HCT116 (cell line): ENCODE data around the gene FAM13A. TPM values are rescaled to one million over a fixed set of nuclear protein-coding genes. Genes with fewer than 3 reads are reported as not detected.

ENCODE experiments used
- ATAC-seq: fragments of 200-7000 bp; cut with Tn5 transposase; 2 replicates; pipeline ENCODE4 v1.9.1; 2020; ENCODE audit warnings: mild to moderate bottlenecking, moderate library complexity
- BruUV-seq: library from RNA; stranded (reverse); fragments of 400-500 nt; replicated peaks from 2 replicates; lab custom pipeline; 2021; lab: Mats Ljungman, UMichigan
- CTCF ChIA-PET: fragments of 300-600 bp; sonication (Branson Sonifier 250); formaldehyde crosslinking; loops from one replicate; lab custom pipeline; 2021; ENCODE audit warnings: antibody characterized with exemption; lab: Charles Lee
- POLR2A ChIA-PET: fragments of 300-600, 350-600 bp; sonication (Branson Sonifier 250); formaldehyde crosslinking; loops from one replicate; lab custom pipeline; 2021; ENCODE audit warnings: antibody characterized with exemption; lab: Charles Lee
- RAD21 ChIA-PET, 2 experiments: fragments of 300-600 bp; sonication (Branson Sonifier 250); formaldehyde crosslinking; loops; one replicate each; lab custom pipeline; 2023; ENCODE audit warnings: low total read pairs in 2 of 2; ENCODE audit not compliant: uncharacterized antibody in 2 of 2, unreplicated experiment in 2 of 2, low non-redundant PET in 1 of 2; lab: Charles Lee
- DNase-seq: peaks from one replicate; pipeline ENCODE4 v3.0.0-alpha.2; 2010; ENCODE audit warnings: low read depth, low spot score
- H2AFZ ChIP-seq: fragments of 200-600 bp; shearing (Covaris generic), sonication (generic); 2 replicates; pipeline ENCODE4 v1.6.1; 2017; ENCODE audit warnings: low read depth, mixed run types, mixed read lengths, antibody characterized with exemption, low read length; ENCODE audit not compliant: poor library complexity, severe bottlenecking
- H3K27ac ChIP-seq: 2 replicates; pipeline ENCODE4 v1.5.1; 2012; ENCODE audit warnings: low read depth, low read length
- H3K27me3 ChIP-seq: fragments of 200-600 bp; sonication (generic); 2 replicates; pipeline ENCODE4 v1.6.1; 2016; ENCODE audit warnings: mixed run types, low read length, mixed read lengths; ENCODE audit not compliant: insufficient read depth
- H3K36me3 ChIP-seq, 2 experiments: fragments of 200-500 bp in 1 of 2; fragments of 200-600 bp in 1 of 2; sonication (Bioruptor generic) in 1 of 2; sonication (generic) in 1 of 2; 2 replicates each; pipeline versions ENCODE4 v1.5.1 to v1.6.1; 2014 to 2016; ENCODE audit warnings: low read length in 2 of 2, inconsistent platforms in 1 of 2, mixed read lengths in 1 of 2, mixed run types in 1 of 2; ENCODE audit not compliant: insufficient read depth in 2 of 2, control insufficient read depth in 1 of 2
- H3K4me1 ChIP-seq, 2 experiments: fragments of 200-600 bp in 1 of 2; sonication (generic) in 1 of 2; 2 replicates each; pipeline versions ENCODE4 v1.5.1 to v1.6.1; 2012 to 2017; ENCODE audit warnings: low read length in 2 of 2, inconsistent platforms in 1 of 2, mild to moderate bottlenecking in 1 of 2, mixed read lengths in 1 of 2, mixed run types in 1 of 2, moderate library complexity in 1 of 2; ENCODE audit not compliant: insufficient read depth in 2 of 2, control insufficient read depth in 1 of 2
- H3K4me2 ChIP-seq: fragments of 200-600 bp; sonication (generic); 2 replicates; pipeline ENCODE4 v1.6.1; 2017; ENCODE audit warnings: mixed run types, low read length, mixed read lengths
- H3K4me3 ChIP-seq, 2 experiments: fragments of 200-600 bp in 1 of 2; sonication (generic) in 1 of 2; replicated peaks in 1 of 2; 2 replicates each; pipeline ENCODE4 v1.5.1; 2011 to 2016; ENCODE audit warnings: low read length in 2 of 2, control low read depth in 1 of 2, low read depth in 1 of 2, mild to moderate bottlenecking in 1 of 2, mixed read lengths in 1 of 2, mixed run types in 1 of 2
- H3K79me2 ChIP-seq: fragments of 200-600 bp; sonication (generic); 2 replicates; pipeline ENCODE4 v1.6.1; 2017; ENCODE audit warnings: mild to moderate bottlenecking, mixed run types, low read length, moderate library complexity, mixed read lengths; ENCODE audit not compliant: insufficient read depth
- H3K9ac ChIP-seq: fragments of 200-600 bp; sonication (generic); 2 replicates; pipeline ENCODE4 v1.6.1; 2016; ENCODE audit warnings: low read length, mixed read lengths
- H3K9me2 ChIP-seq: fragments of 200-600 bp; sonication (generic), shearing (Covaris generic); 2 replicates; pipeline ENCODE4 v1.6.1; 2017; ENCODE audit warnings: mixed run types, mild to moderate bottlenecking, moderate library complexity; ENCODE audit not compliant: insufficient read depth
- H3K9me3 ChIP-seq, 2 experiments: fragments of 200-500 bp in 1 of 2; fragments of 200-600 bp in 1 of 2; sonication (Bioruptor generic) in 1 of 2; sonication (generic) in 1 of 2; 2 replicates each; pipeline ENCODE4 v1.6.1; 2014 to 2017; ENCODE audit warnings: low read length in 2 of 2, mixed read lengths in 2 of 2, inconsistent platforms in 1 of 2, low read depth in 1 of 2, mild to moderate bottlenecking in 1 of 2, mixed run types in 1 of 2, moderate library complexity in 1 of 2; ENCODE audit not compliant: control insufficient read depth in 1 of 2, insufficient read depth in 1 of 2
- H4K20me1 ChIP-seq: fragments of 200-600 bp; sonication (generic), shearing (Covaris generic); 2 replicates; pipeline ENCODE4 v1.6.1; 2017; ENCODE audit warnings: mixed run types, mild to moderate bottlenecking, moderate library complexity; ENCODE audit not compliant: insufficient read depth
- CBX3 ChIP-seq: IDR thresholded peaks from 2 replicates; pipeline ENCODE4 v1.6.1; 2012; ENCODE audit warnings: low read depth
- CEBPB ChIP-seq: IDR thresholded peaks from 2 replicates; pipeline ENCODE4 v1.6.1; 2012; ENCODE audit warnings: low read depth
- CTCF ChIP-seq, 3 experiments: fragments of 200-600 bp in 1 of 3; sonication (generic) in 1 of 3; IDR thresholded peaks in 2 of 3; conservative IDR thresholded peaks in 1 of 3; 2 replicates each; pipeline ENCODE4 v1.5.1; 2012 to 2017; ENCODE audit warnings: low read depth in 2 of 3, low read length in 2 of 3, antibody characterized with exemption in 1 of 3, borderline replicate concordance in 1 of 3, control low read depth in 1 of 3, mild to moderate bottlenecking in 1 of 3, mixed read lengths in 1 of 3, mixed run types in 1 of 3, moderate library complexity in 1 of 3; ENCODE audit not compliant: insufficient read depth in 1 of 3
- EGR1 ChIP-seq: IDR thresholded peaks from 2 replicates; pipeline ENCODE4 v1.6.1; 2012; ENCODE audit warnings: low read depth
- ELF1 ChIP-seq: IDR thresholded peaks from 2 replicates; pipeline ENCODE4 v1.6.1; 2012; ENCODE audit warnings: low read depth, borderline replicate concordance
- EZH2 ChIP-seq: fragments of 200-600 bp; sonication (generic); IDR thresholded peaks from 2 replicates; pipeline ENCODE4 v1.6.1; 2017; ENCODE audit warnings: antibody characterized with exemption, mixed run types
- FOSL1 ChIP-seq: IDR thresholded peaks from 2 replicates; pipeline ENCODE4 v1.6.1; 2012; ENCODE audit warnings: low read depth
- JUND ChIP-seq: IDR thresholded peaks from 2 replicates; pipeline ENCODE4 v1.6.1; 2012
- MAX ChIP-seq: IDR thresholded peaks from 2 replicates; pipeline ENCODE4 v1.6.1; 2012
- POLR2AphosphoS5 ChIP-seq: IDR thresholded peaks from 2 replicates; pipeline ENCODE4 v1.6.1; 2011; ENCODE audit warnings: mild to moderate bottlenecking, low read depth, low read length, moderate library complexity
- SIN3A ChIP-seq: IDR thresholded peaks from 2 replicates; pipeline ENCODE4 v1.6.1; 2012; ENCODE audit warnings: low read depth
- SP1 ChIP-seq: IDR thresholded peaks from 2 replicates; pipeline ENCODE4 v1.6.1; 2012; ENCODE audit warnings: low read depth
- SRF ChIP-seq: IDR thresholded peaks from 2 replicates; pipeline ENCODE4 v1.6.1; 2012; ENCODE audit warnings: low read depth
- TCF7L2 ChIP-seq: IDR thresholded peaks from 2 replicates; pipeline ENCODE4 v1.7.0; 2011; ENCODE audit warnings: borderline replicate concordance, inconsistent platforms; ENCODE audit not compliant: insufficient read depth, insufficient read length; ENCODE audit errors: extremely low read depth
- ZBTB33 ChIP-seq: IDR thresholded peaks from 2 replicates; pipeline ENCODE4 v1.6.1; 2011; ENCODE audit warnings: mild to moderate bottlenecking, low read length, moderate library complexity; ENCODE audit not compliant: insufficient replicate concordance; ENCODE audit errors: extremely low read depth
- intact Hi-C: fragments of 100-400 bp; cut with micrococcal nuclease; formaldehyde crosslinking; loops from 2 replicates; pipeline ENCODE4 v1.10.0; 2022
- total RNA-seq: library from RNA; stranded (reverse); gene quantifications from one replicate; pipeline ENCODE4 v1.2.1, GENCODE V29; 2021; ENCODE audit not compliant: unreplicated experiment

FAM13A gene
- total RNA-seq, 1 experiment from 2014 or later, result 17.2 TPM

- Histone ChIP-seq H3K79me2 (no peaks in the 10 kb centered on the region), H3K9ac (no peak overlapping the region), H3K27ac (no peak overlapping the region), H2AFZ (no peak overlapping the region), H3K4me3 (no peak overlapping the region), H3K4me2 (no peak overlapping the region), H3K27me3 (no peaks in the 10 kb centered on the region), H3K36me3 (no peaks in the 10 kb centered on the region), H3K4me1 (peaks cover 0 to 5% of the 10 kb centered on the region in 2 experiments; a peak in 1 of 4 replicates), H3K9me2 (no peaks in the 10 kb centered on the region), H4K20me1 (no peaks in the 10 kb centered on the region), H3K9me3 (no peaks in the 10 kb centered on the region)
- no peak for ATAC-seq
- ChIA-PET RAD21 (no interaction called here), POLR2A (no interaction called here), CTCF (no interaction called here)
- intact Hi-C loops, result no loop called here
- DNase-seq, result no peak
- BruUV-seq, result no TSS peak
- TF ChIP-seq TCF7L2 (no peak), EZH2 (no peak), CEBPB (no peak), SRF (no peak), FOSL1 (no peak), EGR1 (no peak), POLR2AphosphoS5 (no peak)
Observed at GRCh38 chr4:88702782-88703181, 354.2 kb downstream of the FAM13A start.

- DNase-seq, result no peak
- peaks cover 0 to 5% of the 10 kb centered on the region in 2 experiments; a peak in 1 of 4 replicates for H3K4me1 ChIP-seq
- no peak overlapping the region for H2AFZ ChIP-seq
- TF ChIP-seq SP1 (no peak), POLR2AphosphoS5 (no peak), EGR1 (no peak), CEBPB (no peak), TCF7L2 (no peak), SIN3A (no peak), MAX (no peak), CTCF (IDR thresholded peaks at IDR 0.05 in 2 of 3, conservative IDR thresholded peaks at IDR 0.05 in 1 of 3; ENCODE audit: borderline replicate concordance in 1 of 3, insufficient read depth in 1 of 3, low read depth in 2 of 3, low read length in 2 of 3) (no peak), ZBTB33 (no peak), SRF (no peak), CBX3 (no peak), JUND (no peak), ELF1 (no peak)
- intact Hi-C loops, result no loop called here
- no peak overlapping the region for H3K27ac ChIP-seq
- no peaks in the 10 kb centered on the region for H3K36me3 ChIP-seq
- H3K9me2 ChIP-seq, result no peaks in the 10 kb centered on the region
- no peak overlapping the region for H3K4me3 ChIP-seq
- POLR2A ChIA-PET, result no interaction called here
- H4K20me1 ChIP-seq, result no peaks in the 10 kb centered on the region
- H3K9ac ChIP-seq, result no peak overlapping the region
- BruUV-seq, result no TSS peak
- H3K9me3 ChIP-seq, result no peaks in the 10 kb centered on the region
- H3K79me2 ChIP-seq, result no peaks in the 10 kb centered on the region
- no peaks in the 10 kb centered on the region for H3K27me3 ChIP-seq
- ATAC-seq, result no peak
- H3K4me2 ChIP-seq, result no peak overlapping the region
- RAD21 ChIA-PET, result no interaction called here
- CTCF ChIA-PET, result interaction anchor here (1.6 kb wide), 1 partner anchor 25 kb away, joined by 3 read pairs; no protein-coding TSS in a partner anchor
Observed at GRCh38 chr4:88698519-88698918, 358.5 kb downstream of the FAM13A start.
